Neural cell (in vitro differentiated cells): ENCODE data around the gene PDIA6.

Experiments used
- CTCF ChIP-seq: fragments of 450-650 bp; IDR thresholded peaks from 2 replicates; pipeline ENCODE4 v1.5.1; 2014; ENCODE audit warnings: antibody characterized with exemption, mild to moderate bottlenecking, moderate library complexity; ENCODE audit not compliant: poor library complexity, severe bottlenecking
- EP300 ChIP-seq: fragments of 450-650 bp; conservative IDR thresholded peaks from 2 replicates; pipeline ENCODE4 v1.6.1; 2014; ENCODE audit warnings: antibody characterized with exemption, mild to moderate bottlenecking, moderate library complexity; ENCODE audit not compliant: poor library complexity, severe bottlenecking
- EZH2 ChIP-seq: fragments of 200-600, 300-800 bp; shearing (Covaris generic), sonication (generic); IDR thresholded peaks from 2 replicates; pipeline ENCODE4 v1.6.1; 2014; ENCODE audit warnings: antibody characterized with exemption, low read length, borderline replicate concordance, mild to moderate bottlenecking; ENCODE audit not compliant: insufficient read depth, poor library complexity, severe bottlenecking

GRCh38 chr2:10830203-10830602 lies 17.6 kb upstream of the PDIA6 start:
- TF ChIP-seq CTCF (no peak), EP300 (no peak), EZH2 (no peak)
